Lower leg skin (tissue), 3 donors: ENCODE results near the gene LRRFIP1.

Experiments
- POLR2A ChIP-seq, 2 donors: fragments of 450-650 bp; IDR thresholded peaks; one replicate each; pipeline ENCODE4 v1.6.1; 2016 to 2017; ENCODE audit warnings: antibody characterized with exemption in 2 of 2, mild to moderate bottlenecking in 1 of 2, moderate library complexity in 1 of 2
- TF ChIP-seq, protein P1 (sequence below), 3 donors: fragments of 450-650 bp; IDR thresholded peaks; one replicate each; pipeline ENCODE4 v1.5.1; 2016; ENCODE audit warnings: antibody characterized with exemption in 3 of 3, mild to moderate bottlenecking in 3 of 3, moderate library complexity in 2 of 3

DNA sequence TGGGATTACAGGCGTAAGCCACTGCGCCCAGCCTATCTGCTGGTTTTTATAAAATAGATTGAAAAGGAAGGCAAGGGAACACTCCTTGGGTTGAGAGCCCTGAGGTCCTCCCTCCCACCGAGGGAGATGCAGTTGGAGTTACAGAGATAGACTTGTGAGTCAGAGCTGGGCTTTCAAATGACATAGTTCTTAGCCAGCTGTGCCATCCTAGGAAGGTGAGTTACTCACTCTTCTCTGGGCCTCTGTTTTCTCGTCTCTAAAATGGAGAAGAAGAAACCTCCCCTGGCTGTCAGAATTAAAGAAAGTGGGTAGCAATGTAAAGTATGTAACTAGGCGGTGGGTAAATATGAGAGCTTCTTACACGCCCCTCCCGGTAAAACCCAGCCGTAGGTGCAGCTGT, 2.4 kb downstream of the LRRFIP1 start:
- TF ChIP-seq, protein P1, sequence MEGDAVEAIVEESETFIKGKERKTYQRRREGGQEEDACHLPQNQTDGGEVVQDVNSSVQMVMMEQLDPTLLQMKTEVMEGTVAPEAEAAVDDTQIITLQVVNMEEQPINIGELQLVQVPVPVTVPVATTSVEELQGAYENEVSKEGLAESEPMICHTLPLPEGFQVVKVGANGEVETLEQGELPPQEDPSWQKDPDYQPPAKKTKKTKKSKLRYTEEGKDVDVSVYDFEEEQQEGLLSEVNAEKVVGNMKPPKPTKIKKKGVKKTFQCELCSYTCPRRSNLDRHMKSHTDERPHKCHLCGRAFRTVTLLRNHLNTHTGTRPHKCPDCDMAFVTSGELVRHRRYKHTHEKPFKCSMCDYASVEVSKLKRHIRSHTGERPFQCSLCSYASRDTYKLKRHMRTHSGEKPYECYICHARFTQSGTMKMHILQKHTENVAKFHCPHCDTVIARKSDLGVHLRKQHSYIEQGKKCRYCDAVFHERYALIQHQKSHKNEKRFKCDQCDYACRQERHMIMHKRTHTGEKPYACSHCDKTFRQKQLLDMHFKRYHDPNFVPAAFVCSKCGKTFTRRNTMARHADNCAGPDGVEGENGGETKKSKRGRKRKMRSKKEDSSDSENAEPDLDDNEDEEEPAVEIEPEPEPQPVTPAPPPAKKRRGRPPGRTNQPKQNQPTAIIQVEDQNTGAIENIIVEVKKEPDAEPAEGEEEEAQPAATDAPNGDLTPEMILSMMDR (IDR thresholded peaks at IDR 0.05), result no peak
- TF ChIP-seq POLR2A (IDR thresholded peaks at IDR 0.05), result no peak
